Retinal pigment epithelial cell (primary cell): ENCODE measurements around the gene ACP1.
A peak's percentile ranks its signal among the peaks of the same experiment; 100 is the strongest.

Source experiments
- DNase-seq: peaks from one replicate; pipeline ENCODE4 v3.0.0-alpha.2; 2010; ENCODE audit warnings: low read depth
- H3K4me3 ChIP-seq: 2 replicates; pipeline ENCODE4 v1.5.1; 2011; ENCODE audit warnings: mild to moderate bottlenecking, low read length, control low read depth, moderate library complexity
- CTCF ChIP-seq: conservative IDR thresholded peaks from 2 replicates; pipeline ENCODE4 v1.5.1; 2011; ENCODE audit warnings: low read depth, low read length, control low read depth, inconsistent platforms

Gene ACP1

DNA sequence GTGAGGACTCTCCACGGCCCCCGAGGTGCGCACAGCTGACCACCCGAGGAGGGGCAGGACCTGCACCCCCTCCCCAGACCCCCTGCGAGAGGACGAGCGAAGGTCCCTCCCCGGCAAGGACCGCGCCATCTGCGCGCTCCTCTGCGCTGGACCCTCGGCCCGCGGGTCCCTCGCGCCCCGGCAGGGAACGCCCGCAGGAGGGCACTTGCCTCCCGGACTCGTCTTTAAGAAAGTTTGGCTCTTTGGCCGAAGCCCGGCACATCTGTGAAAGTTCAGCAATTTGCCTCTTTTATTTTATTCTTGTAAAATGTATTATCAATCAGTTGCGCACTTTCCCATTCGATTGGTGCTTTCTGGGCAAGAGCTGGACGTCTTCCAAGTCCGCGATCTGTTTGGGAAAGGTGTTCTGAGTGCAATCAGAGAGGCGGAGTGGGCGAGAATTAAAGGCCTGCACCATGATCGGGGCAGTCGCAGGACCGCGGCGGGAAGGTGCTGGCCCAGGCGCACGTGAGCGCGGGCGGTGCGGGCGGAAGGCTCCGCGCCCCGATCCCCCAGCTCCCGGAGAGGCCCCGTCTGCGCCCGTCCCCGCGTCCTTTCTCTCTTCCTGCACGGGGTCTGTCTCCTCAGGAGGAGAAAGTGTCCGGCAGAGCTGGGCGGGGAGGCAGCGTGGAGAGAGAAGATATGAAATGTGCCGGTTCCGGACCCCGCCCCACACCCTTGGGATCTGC, 24.8 kb downstream of the ACP1 start:
- no peak for DNase-seq

DNA sequence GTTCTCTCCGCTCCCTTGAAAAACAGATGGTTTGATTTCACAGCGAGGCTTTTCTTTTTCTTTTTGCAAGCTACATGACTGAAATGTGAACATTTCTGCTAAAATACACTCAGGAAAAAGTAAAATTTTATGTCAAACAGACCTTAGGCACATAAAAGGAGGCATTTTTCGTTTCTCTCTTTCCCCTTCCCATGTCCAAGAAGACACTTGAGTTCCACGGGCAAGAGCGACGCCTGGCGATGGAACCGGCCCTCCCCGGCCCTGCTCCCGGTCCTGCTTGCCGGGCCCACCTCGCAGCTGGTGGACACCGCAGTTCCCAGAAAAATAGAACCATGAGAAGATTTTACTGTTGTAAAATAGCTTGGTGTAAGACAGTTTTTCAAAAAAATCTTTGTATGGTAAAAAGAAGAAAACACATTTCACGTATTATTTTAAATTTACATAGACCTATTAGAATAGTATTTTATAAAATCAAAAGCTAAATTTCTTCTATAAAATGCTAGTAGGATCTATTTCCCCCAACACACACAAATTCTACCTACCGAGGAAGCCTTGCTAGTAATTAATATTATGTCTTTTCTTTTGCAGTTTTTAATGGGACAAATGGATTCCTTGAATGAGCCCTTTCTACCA, 25.5 kb downstream of the ACP1 start:
- TF ChIP-seq CTCF: peak; percentile 86
- peak overlapping the region; percentile 37 for H3K4me3 ChIP-seq
- DNase-seq: peak; percentile 15

More for the DNA sequence above, 24.8 kb downstream of the ACP1 start:
- H3K4me3 ChIP-seq: peak overlapping the region; percentile 37
- no peak for TF ChIP-seq CTCF

DNA sequence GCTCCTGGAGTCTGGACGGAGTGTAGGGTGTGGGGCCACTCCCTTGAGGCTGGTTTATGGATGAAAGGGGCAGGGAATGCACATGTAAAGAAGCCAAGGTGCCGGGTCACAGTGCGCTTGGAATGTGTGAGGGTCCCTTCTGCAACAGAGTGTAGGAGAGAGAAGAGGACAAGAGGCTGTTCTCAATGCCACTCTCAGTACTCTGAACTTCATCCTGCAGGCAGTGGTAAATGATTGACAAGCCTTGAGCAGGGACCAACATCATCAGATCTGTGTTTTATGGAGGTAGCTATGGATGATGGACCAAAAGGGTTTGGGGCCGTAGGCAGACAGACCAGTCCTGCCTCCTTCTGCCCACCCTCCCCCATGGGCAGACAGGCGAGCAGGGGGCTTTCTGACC, 30.3 kb downstream of the ACP1 start:
- TF ChIP-seq CTCF: no peak
- H3K4me3 ChIP-seq: no peak overlapping the region
- no peak for DNase-seq

- TF ChIP-seq CTCF: no peak
- no peak overlapping the region for H3K4me3 ChIP-seq
- no peak for DNase-seq
These were observed 31.6 kb downstream of the ACP1 start for GRCh38 chr2:296354-296753.

GRCh38 chr2:305366-305765, 40.6 kb downstream of the ACP1 start:
- no peak overlapping the region for H3K4me3 ChIP-seq
- no peak for TF ChIP-seq CTCF
- DNase-seq: no peak

- TF ChIP-seq CTCF: no peak
- DNase-seq: no peak
- H3K4me3 ChIP-seq: no peak overlapping the region
These were observed 44.6 kb downstream of the ACP1 start for GRCh38 chr2:309148-309953.
